Measurements from ENCODE around the gene FSTL5.
"Not testable (repeated sequence)": the region's sequence is repeated elsewhere in the genome, so short reads cannot be mapped to it uniquely, and the experiment has no call there.

Gene FSTL5

DNA sequence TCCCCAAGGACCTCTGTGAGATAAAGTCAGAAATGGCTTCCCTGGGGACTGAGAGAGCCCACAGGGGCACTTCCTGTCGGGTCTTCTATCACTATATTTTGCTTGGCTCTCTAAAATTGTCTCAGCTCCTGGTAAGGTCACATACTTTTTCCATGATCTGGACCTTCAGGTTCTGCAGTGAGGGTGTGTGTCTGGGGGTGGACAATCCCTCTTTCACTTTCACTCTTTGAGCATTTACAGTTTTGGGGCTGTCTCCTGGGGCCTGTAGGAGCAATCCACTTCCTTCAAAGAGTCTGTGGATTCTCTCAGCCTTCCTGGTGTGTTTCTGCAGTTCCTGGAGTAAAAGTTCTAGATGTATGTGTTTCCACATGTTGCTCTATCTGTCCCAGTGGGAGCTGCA is 335.7 kb downstream of the FSTL5 start:
- peak; percentile 6 for DNase-seq

DNA sequence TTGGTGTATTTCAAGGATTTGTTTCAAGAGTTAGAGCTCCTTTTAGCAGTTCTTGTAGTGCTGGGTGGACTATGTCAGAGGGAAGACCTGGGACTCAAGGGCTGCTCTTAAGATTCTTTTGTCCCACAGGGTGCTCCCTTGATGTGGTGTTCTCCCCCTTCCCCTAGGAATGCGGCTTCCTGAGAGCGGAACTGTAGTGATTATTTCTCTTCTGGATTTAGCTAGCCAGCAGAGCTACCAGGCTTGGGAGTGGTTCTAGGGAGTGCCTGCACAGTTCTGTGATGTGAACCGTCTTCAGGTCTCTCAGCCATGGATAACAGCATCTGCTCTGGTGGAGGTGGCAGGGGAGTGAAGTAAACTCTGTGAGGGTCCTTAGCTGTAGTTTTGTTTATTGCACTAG is 336.8 kb downstream of the FSTL5 start:
- no peak for DNase-seq

DNA sequence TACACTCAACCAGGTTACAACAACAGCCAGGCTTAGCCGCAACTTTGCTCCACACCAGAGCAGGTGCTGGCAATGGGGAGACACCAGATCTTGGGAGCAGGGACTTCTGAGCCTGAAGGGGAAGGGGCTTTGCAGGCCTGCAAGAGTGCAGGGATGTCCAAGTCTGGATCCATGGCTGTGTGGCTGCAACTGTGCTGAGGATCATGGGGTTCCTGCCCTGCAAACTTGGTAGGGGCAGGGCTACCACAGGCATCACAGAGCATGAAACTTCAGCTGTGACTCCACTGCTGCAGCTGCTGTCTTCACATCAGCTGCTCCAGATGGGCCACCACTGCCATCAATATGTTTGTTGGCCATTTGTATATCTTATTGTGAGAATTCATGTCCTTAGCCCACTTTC is 340.4 kb downstream of the FSTL5 start:
- DNase-seq = no peak

DNA sequence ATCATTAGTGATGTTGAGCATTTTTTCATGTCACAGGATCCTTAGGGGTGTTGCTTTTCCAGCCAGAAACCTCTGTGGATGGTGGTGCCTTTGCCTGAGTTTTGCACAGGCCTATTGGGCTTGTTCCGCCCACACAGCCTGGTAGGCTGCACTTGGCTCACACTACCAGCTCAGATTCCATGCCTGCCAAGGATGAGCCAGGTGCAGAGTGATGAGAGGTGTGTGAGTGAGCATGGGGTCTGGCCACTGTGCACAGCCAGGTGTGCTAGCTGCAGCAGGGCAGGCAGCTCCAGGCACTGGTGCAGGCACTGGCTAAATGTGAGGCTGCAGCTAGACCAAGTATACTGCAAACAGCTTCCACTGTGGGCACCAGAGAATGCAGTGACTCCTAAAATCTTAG is 341.6 kb downstream of the FSTL5 start:
- no peak for DNase-seq

DNA sequence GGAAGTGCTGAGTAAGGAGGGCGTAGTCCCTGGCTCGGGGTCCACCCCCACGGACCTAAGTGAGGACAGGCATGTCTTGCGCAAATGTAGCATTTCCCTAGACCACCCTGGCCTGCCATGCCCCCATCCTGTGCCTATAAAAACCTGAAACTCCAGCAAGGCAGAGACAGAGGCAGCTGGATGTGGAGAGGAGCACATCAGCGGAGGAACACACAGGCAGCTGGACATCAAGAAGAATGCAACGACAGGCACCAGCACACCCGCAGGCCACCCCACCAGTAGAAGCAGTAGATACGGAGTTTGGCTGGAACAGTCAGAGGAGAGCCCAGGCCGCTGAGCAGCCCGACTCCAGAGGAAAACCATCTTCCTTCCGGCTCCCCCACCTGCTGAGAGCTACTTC is 345.9 kb downstream of the FSTL5 start:
- DNase-seq = no peak

DNA sequence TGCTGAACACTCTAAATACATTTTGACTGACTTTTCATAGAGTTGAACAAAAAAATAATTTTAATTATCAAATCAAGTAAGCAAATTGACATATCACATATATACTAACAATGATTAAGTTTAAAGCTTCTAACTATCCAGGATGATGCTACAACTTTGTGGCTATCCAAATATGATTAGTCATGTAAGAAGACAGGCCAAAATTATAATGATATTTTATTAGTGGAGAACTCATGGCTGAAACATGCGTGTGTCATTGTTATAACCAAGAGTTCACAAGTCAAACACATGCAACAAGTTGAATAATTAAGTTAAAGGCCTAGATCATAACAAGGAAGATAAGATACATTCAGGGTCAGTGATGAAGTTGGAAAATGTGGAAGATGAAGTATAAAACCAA is 346.8 kb downstream of the FSTL5 start:
- no peak for DNase-seq

DNA sequence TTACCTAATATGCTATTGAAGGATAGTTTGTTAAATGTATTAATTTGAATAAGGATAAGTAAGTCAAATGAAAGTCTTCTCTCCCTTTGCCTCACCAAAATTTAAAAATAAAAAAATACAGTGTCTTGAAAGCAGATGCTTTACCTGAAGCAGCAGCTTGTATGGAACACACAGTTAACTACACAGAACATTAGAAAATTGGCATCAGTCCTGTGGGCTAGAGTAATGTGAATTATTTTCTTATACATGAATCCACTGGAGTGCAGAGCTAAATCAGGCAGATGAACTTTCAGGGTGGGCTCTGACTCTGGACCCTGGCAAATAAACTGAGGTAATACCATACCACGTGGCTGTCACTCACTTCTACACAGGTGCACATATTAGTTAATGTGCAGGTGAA is 348.0 kb downstream of the FSTL5 start:
- DNase-seq = no peak

DNA sequence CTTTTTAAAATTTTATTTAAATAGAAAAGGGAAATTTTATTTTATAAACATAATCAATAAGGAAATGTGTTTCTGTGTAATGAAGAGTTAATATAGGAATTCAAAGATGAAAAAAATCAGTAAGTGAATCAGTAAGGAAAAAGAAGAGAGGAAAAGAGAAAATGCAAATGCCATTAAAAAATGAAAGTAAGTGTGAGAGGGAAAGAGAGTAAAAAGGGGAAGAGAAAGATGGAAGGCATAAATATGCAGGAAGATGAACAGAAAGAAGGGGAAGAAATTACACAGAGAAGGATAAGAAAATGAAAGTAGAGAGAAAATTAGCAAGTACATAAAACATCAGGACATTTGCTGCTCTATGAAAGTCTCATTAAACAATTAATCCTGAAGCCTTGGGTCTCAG is 349.9 kb downstream of the FSTL5 start:
- no peak for DNase-seq

DNA sequence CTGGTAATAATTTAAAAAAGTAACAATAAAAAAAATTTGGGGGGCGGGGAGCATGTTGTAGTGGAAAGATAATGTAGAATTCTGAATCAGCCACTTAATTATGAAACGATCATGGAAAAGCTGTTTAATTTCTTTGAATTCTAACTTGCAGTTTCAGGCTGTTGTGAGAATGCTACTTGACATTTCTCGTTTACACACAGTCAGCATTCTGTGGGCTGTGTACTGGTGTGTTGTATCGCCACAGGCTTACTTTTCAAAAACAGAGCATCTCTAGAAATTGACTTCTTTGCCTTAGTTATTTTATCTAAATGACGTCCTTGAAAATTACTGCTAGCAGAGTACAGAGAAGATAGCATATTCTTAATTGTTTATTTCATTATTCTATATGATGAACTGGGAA is 350.4 kb downstream of the FSTL5 start:
- no peak for DNase-seq

DNA sequence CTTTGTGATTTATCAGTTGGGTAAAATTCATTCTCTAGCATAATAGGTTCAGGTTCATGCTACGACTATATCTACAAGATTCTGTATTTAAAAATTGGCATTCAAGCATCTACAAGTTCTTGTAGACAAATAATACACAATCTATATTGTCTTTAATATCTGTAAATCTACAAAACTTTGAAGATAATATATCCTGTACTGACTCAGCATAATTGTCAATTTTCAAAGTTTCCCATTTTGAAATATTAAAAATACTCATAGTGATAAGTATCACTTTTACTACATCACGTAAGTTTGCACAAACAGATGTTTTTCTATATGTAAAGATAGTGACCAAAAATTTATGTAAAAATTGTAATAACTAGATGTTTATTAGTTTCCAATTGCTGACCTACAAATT is 360.6 kb downstream of the FSTL5 start:
- no peak for DNase-seq

DNA sequence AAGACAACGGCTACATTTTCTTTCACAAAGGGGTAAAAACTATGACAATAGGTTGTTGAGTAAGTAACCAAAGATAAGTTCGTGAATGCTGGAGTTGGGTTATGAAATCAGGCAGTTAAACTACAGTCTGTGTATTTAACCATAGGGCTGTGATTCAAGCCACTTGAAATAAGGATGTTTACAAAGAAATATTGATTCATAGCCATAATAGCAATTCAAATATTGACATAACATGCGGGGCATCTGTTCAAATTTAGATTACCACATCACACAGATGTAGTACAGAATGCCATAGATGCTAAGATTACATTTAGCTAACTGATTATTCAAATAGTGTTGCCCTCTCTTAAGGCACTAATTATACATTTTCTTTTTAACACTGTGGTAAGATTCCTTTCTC is 364.1 kb downstream of the FSTL5 start:
- DNase-seq = no peak

DNA sequence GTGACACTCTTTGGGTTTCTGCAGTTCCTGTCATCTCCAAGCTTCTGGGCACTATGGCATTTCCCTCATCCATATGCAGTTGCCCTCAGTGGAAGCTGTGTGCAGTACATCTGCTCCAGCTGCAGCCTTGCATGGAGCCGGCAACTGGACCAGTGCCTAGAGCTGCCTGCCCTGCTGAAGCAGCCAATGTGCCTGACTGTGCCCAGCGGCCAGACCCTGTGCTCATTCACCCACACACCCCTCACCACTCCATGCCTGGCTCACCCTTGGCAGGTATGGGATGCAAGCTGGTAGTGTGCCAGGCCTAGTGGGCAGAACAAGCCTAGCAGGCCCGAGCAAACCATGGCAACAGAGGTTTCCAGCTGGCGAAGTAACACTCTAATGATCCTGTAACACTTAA is 370.8 kb downstream of the FSTL5 start:
- DNase-seq = no peak

DNA sequence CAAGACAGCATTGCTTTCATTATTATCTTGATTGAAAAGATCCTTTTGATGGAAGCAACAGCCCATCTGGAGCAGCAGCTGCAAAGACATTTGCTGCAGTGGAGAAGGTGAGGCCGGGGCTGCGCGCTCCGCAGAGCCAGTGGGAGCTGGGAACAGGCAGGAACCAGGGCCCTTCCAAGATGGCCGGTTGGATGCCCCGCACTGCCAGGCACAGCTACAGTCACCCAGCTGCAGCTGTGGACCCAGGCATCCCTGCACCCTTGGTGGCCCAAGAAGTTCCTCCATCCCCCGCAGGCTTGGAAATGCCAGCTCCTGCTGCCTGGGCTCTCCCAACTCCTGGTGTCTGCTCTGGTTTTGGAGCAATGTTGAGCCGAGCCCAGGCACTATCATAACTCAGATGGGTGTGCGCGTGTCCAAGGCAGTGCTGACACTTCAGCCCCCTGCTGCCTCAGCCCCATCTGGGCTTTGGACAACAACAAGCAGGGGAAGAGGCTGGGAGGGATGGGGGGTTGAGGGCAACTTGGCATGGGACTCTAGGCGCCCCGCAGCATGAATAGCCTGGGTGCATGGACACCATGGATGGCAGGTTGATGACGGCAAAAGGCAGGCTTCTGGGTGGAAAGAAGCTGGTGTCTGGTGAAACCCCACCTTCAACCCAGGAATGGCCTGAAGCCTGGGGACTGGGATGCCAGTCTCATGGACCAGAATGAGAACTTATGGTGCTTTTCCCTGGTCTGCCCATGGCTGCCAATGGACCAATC is 371.8 kb downstream of the FSTL5 start:
- no peak for DNase-seq

DNA sequence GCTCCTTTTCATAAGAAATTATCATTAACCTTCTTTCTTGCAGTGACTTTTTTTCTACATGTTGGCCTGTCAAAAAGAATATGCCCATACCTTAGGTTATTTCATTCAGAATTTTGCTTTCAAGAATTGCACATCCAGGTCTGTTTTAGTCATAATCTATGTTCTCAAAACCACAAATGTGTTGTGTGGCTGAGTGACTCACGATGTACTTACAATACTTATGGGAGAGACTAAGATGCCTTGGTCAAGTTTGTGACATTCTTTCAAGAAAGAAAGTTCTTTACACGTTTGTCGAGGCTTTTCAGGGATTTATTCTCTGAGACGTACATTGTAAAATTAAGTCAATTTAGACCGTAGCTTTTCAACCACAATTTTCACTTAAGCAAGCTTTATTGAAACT is 396.7 kb downstream of the FSTL5 start:
- DNase-seq = peak; percentile 68

DNA sequence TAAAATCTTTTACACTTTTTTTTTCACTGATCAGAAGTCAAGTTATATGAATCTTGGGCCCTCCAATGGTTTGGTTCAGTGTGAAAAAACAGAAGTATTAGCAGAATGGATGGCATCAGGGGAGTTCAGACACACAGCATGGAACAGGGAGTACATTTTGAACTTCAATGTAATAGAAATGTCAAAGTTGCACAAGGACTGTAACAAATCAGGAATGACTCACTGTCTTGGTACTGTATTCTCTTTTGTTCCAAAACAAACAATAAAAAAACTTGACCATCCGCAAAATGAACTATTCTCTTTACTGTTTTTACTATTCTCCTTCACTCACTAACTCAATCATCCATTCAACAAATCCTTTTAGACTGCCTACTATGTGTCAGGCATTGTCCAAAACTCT is 401.0 kb downstream of the FSTL5 start:
- DNase-seq = peak; percentile 32

DNA sequence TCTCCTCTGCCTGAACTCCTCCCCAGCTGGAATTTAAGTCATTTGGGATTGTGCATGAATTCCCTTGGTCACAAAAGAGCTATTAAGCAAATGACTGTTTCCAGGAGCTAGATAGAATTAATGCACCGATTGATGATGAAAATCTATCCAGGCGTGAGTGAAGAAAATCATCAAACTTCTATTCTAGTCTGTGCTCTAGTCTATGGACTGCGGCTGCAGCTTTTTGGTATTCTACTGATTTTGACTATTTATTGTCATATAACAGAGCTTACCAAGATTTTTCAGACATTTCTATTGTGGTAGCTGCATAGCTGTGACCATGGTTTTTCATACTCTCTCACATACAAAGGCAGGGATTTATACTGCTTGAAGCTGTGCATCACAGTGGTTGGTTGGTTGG is 403.8 kb downstream of the FSTL5 start:
- no peak for DNase-seq

DNA sequence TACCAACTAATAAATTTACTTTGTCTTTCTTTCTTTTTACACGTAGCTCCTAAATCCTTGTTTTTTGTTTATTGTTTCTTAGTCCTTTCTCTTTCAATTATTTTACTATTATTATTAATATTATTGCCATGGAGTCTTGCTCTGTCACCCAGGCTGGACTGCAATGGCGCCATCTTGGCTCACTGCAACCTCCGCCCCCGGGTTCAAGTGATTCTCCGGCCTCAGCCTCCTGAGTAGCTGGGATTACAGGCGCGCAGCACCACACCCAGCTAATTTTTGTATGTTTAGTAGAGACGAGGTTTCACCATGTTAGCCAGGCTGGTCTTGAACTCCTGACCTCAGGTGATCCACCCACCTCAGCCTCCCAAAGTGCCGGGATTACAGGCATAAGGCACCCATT is 405.4 kb downstream of the FSTL5 start:
- DNase-seq = not testable (repeated sequence)

DNA sequence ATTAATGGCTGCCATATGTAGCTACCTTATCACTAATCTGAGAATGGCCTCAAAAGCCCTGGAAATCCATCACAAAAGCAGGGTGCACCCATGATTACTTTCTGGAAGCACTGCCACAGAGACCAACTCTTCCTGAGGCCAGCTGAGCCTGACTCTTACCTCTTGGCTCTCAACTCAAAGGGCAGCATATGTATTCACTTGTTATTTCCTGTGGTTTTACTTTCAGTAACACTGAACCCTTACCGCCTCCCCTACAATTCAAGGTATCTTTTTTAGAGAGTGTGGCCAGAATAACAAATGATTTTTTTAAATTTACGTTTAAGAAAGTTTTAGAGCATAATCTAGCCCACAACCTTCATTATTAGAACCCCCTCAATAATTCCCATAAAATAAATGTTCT is 434.9 kb downstream of the FSTL5 start:
- DNase-seq = no peak

DNA sequence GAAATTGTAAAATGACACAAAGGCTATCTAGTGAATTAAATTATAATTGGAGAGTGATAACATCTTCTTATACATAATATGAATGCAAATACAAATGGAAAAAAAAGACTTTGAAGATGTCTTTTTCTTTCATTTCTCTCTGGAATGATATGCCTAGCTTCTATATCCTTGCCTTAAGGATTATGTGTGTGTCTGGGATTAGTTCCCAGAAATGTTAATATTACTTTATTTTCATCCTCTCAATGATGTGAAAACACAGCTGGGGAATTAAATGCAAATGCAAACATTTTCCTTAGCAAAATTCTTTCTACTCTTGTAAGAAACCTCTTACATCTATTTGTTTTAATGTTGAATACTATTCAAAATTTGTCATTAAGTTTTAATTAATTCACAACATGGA is 441.9 kb downstream of the FSTL5 start:
- no peak for DNase-seq

DNA sequence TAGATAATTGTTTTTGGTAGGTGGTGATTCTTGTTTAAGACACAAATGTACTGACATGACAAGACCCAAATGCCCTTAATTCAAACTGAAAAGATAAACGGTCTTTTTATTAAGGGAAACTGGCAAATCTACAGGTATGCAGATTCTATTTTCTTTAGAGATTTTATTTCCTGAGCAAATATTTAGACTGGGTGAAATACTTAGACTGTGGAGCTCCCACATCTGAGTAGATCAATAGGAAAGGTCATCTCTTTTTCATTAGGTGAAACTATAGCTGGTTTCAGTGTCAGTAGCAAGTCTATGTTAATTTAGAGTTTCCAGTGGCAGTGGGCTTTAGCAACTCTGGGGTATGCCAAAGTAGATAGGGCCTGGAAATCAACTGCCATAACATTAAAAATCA is 446.7 kb downstream of the FSTL5 start:
- DNase-seq = no peak

DNA sequence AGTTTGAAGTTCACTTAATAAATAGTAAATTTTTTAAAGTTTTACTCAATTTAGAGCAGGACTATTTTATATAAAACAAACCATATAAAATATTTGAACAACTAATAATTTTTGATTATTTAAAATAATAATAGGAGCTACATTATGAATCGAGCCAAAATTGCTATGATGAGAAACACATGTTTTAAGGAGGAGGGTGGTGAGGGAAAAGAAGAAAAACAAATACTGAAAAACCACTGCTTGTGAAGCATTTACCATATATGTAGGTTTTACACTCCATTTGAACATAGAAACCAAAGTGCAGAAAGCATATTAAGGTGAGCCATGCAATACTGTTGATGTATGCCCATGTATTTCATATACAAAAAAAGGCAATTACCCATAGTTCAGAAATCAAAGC is 448.9 kb downstream of the FSTL5 start:
- DNase-seq = peak; percentile 15

DNA sequence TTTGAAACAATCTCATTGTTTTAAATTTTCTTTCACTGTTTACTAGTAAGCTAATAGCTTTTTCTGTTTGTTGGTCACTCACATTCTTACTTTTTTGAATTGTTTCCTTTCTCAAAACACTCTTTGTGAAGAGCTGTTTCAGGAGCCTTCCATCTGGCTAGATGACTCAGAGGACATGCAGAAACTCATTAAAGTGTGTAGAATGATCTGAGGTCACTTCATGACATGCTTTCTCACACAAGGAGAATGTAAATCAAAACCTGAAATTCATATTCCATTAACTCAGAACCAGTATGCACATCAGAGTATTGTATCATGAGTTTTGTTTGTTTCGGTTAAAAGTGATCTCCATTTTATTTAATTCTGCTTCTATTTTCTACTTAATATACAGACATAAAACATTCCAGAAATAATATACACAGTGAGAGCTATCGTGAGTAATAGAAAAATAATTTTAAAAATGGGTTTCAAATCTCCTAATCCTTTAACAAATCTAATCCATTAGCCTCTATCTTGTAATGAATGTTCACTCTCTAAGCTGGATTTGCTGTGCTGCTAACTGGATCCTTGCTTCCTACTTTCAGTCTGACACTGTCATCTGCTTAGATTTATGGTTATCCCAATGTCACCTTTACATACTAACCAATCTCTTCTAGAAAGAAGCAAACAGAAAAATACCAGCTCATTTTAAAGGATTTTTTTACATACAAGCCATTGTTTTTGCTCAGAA is 449.6 kb downstream of the FSTL5 start:
- peak; percentile 86 for DNase-seq

DNA sequence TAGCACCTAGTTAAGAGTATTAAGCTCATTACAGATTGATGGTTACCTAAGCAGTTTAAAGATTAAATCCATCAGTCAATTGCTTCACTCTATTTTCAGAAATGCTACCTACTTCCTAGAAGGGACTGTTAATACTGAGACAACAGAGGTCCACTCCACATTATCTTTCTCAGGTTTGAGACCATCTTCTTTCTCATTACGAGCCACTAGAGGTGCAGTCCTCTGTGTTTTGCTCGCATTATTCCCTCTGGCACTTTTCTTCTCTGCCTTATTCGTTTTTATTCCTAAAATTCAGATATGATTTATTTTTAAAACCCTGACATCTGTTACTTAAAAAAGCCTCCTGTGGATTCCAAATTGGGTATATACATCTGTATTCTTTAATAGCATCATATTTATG is 459.1 kb downstream of the FSTL5 start:
- DNase-seq = no peak

DNA sequence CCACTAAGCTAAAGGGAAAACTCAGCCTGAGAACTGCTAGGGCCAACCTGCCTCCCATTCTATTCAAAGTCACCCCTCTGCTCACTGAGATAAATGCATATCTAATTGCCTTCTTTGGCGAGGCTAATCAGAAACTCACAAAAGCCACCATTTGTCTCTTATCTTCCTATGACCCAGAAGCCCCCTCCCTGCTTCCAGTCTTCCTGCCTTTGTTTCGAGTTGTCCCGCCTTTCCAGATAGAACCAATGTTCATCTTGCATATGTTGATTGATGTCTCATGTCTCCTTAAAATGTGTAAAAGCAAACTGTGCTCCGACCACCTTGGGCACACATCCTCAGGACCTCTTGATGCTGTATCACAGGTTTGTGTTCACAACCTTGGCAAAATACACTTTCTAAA is 459.8 kb downstream of the FSTL5 start:
- no peak for DNase-seq

DNA sequence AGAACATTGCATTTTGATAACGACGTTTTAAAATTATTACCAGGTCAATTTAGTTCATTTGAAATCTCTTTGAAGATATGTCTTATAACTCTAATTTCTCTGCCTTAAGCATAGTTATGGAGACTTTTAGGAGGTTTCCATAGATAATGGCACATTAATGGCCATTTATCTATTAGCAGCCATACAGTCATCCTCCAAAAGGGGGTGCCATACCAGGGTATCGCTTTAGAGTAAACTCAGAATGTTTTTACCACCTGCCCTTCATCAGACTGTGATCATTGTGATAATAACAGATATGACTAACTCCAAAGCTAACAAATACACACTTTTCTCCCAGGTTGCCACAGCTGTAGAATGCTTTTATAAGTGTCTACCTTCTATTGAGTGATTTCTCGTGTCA is 461.5 kb downstream of the FSTL5 start:
- no peak for DNase-seq
